Esophagus muscularis mucosa (tissue), 4 donors: ENCODE results near the gene PLEKHA8.

Experiments
- CTCF ChIP-seq, 3 experiments: fragments of 200-600 bp in 2 of 3; fragments of 450-650 bp in 1 of 3; sonication (generic) in 2 of 3; IDR thresholded peaks; one replicate each; pipeline ENCODE4 v1.5.1; 2017 to 2019; ENCODE audit warnings: antibody characterized with exemption in 3 of 3, mild to moderate bottlenecking in 2 of 3, moderate library complexity in 1 of 3
- EP300 ChIP-seq: sonication (generic); formaldehyde crosslinking; IDR thresholded peaks from one replicate; pipeline ENCODE4 v1.6.1; 2017; ENCODE audit warnings: antibody characterized with exemption
- POLR2A ChIP-seq: fragments of 450-650 bp; IDR thresholded peaks from one replicate; pipeline ENCODE4 v1.6.1; 2017; ENCODE audit warnings: antibody characterized with exemption, moderate library complexity, mild to moderate bottlenecking, low read depth

GRCh38 chr7:30177965-30178364, 149.8 kb downstream of the PLEKHA8 start:
- no peak for TF ChIP-seq CTCF (IDR thresholded peaks at IDR 0.05)
- TF ChIP-seq POLR2A: no peak
- no peak for TF ChIP-seq EP300
